CD1c-positive myeloid dendritic cell (primary cell): ENCODE results near the gene GRIP2.
A peak's percentile ranks its signal among the peaks of the same experiment; 100 is the strongest.

Source experiments
- DNase-seq: peaks from one replicate; pipeline ENCODE4 v3.0.0-alpha.2; 2016; ENCODE audit errors: extremely low spot score

The GRIP2 gene

GRCh38 chr3:14452740-14453710 is 87.1 kb downstream of the GRIP2 start:
- DNase-seq: no peak

GRCh38 chr3:14451844-14452739 is 88.0 kb downstream of the GRIP2 start:
- peak; percentile 24 for DNase-seq

- no peak for DNase-seq
These were observed 89.1 kb downstream of the GRIP2 start for GRCh38 chr3:14450922-14451606.

DNA sequence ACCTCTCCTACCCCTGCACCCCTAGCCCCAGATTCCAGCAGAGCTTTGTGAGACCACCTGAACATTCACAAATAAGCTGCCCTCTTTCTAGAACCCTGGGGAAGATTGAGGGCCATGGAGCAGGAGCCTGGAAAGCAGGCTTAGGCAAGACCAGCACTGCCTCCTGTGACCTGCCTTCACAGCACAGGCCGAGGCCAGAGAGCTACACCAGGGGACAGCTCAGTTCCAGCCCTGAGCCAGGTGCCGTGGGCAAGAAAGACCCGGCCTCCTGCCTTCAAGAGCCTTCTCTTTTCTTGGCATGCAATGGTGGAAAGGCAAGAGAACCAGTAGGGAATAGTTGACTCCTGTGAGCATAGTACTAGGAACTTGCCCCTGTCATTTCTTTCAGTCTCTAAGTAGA is 89.6 kb downstream of the GRIP2 start:
- DNase-seq: no peak

- no peak for DNase-seq
These were observed 91.1 kb downstream of the GRIP2 start for GRCh38 chr3:14448756-14449727.

- no peak for DNase-seq
These were observed 92.1 kb downstream of the GRIP2 start for GRCh38 chr3:14448063-14448462.

- DNase-seq: no peak
These were observed 93.1 kb downstream of the GRIP2 start for GRCh38 chr3:14446988-14447570.

GRCh38 chr3:14445773-14446172 is 94.4 kb downstream of the GRIP2 start:
- DNase-seq: no peak

DNA sequence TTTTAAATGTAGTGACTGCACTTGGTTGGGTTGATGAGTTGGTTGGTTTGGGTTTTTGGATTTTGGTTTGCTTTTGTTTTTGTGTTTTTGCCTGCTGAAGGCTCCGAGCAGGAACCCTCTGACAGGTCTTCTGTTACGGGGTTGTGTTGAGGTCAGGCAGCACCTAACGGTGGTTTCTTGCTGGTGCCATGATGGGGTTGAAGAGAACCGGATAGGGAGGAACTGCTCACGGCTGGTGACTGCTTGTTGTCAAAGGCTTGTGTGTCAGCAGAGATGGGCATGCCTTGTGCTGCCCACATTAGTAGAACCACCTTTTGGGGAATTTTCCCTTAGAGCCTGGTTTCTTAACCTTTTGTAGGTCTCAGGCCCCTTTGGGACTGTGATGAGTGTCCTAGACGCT is 95.8 kb downstream of the GRIP2 start:
- no peak for DNase-seq

GRCh38 chr3:14441920-14442300 is 98.2 kb downstream of the GRIP2 start:
- peak; percentile 29 for DNase-seq

DNA sequence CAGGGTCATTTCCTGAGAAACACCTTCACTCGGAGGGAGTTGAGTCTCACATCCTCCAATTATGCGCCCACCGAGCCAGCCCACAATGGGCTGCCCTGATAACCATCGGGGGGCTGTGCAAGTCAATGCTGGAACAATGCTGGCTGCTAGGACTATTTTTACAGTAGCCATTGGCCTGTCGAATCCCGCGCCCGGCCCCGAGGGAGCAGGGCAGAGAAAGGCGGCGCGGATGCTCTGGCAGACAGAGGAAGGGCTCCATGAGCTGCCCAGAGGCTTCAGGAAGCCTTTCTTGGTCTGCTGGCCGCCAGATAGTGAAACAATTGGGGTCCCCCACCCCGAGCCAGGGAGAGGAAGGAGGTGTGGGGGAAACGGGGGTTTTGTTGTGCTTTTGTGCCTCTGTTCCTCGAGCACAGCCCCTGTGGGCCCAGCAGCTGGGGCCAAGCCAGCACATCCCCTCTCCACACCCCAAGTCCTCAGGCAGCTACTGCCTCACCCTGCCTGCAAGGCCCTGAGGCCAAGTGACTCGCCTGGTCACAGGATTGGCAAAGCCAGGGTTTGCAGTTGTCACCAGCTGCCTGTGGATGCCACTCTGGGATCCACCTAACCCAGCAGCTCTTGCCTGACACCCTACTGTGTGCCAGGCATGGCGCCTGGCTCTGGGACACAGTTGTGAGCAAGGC is 98.8 kb downstream of the GRIP2 start:
- DNase-seq: no peak

DNA sequence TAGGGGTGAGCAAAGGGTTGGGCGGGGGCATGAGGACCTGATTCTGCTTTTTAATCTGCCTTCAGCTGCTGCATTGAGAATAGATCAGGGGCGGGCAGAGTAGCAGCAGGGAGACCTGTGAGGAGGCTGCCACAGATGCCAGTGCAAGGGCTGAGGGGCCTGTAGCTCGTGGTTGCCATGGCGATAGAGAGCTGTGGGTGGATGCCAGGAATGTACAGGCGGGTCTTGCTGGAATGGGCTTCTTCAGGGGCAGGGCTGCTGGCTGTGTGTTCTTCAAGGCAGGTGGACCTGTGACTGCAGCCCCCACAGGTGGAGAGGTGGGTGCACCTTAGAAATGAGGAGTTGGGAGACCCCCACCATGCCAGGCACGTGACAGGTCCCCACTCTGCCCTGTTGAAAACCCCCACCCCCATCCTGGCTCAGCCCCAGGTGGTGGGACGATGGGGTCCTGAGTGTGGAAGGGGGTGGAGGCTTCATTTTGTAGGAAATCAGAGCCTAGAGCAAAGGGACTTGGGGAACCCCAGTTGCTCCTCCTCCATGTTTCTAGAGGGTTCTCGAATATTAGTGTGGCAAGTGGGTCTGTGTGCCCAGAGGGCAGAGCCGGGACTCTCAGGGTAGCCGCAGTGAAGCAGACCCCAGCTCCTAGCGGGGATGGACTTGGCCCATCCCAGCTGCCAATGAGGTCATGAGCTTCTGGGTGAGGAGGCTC is 99.5 kb downstream of the GRIP2 start:
- DNase-seq: peak; percentile 29

DNA sequence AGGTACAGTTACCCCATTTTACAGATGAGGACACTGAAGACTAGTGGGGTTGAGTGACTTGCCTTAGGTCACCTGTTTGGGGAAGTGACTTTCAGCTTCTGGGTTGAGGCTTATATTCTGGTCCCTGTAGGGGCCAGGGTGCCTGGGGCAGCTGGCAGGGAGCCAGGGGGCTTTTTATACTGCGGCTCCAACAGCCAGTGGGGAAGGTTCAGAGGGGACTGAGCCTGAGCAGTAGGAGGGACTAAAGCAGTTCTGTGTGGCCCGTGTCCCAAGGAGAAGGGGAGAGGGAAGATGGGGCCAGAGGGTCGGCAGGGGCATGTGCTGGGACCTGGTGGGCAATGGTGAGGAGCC is 100.0 kb downstream of the GRIP2 start:
- peak; percentile 45 for DNase-seq

DNA sequence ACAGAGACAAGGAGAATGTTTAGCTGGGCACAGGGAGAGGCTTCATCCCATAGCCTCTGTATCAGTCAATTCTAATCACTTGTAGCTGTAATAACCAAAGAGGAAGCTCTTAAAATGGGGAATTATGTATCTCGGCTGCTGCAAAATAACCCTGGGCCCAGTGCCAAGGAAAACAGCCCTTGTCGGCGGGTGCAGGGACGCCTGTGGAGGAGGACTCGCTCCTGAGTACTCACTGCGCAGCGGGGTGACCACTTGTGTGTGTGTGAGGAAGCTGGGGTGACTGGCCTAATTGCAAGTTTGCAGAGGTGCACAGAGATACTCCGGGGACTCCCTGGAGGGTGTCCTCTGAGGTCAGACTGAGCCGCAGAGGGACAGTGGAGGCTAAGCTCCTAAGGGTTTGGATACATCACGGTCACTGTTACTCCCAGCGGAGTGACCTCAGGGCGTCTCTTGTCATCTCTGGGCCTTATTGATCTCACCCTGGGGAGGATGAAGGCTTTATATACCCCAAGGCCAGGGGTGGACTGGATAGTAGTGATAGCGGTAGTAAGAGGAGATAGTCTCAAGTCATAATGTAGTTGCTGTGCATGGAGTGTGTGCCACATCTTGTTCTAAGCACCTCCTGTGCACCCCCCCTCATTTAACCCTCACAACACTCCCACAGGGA is 100.5 kb downstream of the GRIP2 start:
- DNase-seq: peak; percentile 93
